GM19025 (cell line): ENCODE data around the gene IDE.
"Not testable (repeated sequence)": the region's sequence is repeated elsewhere in the genome, so short reads cannot be mapped to it uniquely, and the experiment has no call there.

Source experiments
- ATAC-seq: cut with Tn5 transposase; IDR thresholded peaks from one replicate; pipeline ENCODE4 v1.9.1; 2021; ENCODE audit warnings: mild to moderate bottlenecking, low read depth, moderate library complexity; ENCODE audit not compliant: unreplicated experiment

Gene IDE

GRCh38 chr10:92502296-92502808 is 71.5 kb downstream of the IDE start:
- no peak for ATAC-seq

DNA sequence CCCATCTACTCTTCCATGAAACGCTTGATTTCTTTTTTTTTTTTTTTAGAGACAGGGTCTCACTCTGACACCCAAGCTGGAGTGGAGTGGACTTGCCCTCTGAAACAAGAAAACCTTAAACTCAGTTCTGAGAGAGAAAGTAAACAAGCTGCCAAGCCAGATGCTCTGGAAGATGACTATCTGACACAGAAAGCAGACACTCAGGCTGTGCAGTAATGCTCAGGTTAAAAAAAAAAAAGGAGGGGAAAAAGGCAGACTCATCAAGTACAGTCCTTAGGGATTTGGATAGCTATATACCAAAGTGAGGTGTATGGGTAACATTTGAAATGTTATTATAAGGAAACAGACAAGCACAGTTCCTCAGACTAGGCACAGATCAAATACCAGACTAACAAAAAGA is 80.5 kb downstream of the IDE start:
- no peak for ATAC-seq

DNA sequence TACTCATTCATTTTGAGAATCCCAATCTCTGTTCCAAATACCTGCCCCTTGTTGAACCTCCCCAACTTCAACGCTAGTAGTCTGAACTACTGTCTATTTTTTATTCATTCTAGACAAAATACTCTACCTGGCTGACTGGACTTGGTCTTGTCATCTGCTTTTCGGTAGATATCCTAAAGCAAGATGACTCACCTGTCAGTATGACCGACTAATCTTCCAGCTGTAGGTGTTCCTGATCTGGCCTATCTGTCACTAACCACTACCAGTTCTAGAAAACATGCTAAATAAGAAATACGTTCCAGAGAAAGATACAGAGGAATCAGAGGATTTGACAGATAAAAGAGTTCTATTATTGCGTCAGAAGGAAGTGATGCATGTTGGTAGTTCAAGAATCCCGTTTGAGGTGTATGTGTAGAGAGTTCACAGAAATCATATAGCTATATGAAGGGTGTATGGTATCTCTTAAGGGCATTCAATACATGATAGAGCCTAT is 81.1 kb downstream of the IDE start:
- ATAC-seq: no peak

- no peak for ATAC-seq
Measured at GRCh38 chr10:92490387-92490786, 83.5 kb downstream of the IDE start.

- no peak for ATAC-seq
Measured at GRCh38 chr10:92486637-92487036, 87.3 kb downstream of the IDE start.

GRCh38 chr10:92483539-92483938 is 90.4 kb downstream of the IDE start:
- ATAC-seq: no peak

DNA sequence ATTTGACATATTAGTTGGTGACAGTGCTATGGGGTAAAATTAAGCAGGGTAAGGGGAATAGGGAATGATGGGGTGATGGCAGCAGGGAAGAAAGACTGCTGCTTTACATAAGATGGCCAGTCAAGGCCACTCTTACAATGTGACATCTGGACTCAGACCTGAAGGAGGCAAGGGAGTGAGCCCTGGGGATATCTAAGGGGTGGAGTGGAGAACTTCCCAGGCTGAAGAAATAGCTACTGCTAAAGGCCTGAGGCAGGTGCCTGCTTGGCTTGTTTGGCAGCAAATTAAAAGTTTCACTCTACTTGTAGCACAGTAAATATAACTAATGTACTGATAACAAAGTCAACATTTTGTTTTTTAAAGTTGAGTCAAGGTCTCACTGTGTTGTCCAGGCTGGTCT is 93.5 kb downstream of the IDE start:
- no peak for ATAC-seq

DNA sequence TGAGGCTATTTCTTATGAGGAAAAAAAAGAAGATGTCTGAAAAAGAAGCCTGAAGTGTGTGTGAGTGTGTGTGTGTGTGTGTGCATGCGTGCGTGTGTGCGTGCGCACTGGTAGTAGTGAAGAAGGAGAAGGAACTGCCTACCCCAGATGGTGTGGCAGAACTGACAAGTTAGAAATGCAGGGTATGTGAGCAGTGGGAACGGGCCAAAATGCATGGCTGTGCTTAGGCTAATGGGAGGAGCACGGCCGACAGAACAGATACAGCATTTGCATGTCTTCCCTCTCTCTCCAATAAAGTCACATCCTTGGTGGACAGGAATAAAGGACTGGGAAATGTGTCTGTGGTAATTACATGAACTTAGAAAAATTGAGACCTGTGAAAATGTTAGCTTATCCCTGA is 94.3 kb downstream of the IDE start:
- no peak for ATAC-seq

DNA sequence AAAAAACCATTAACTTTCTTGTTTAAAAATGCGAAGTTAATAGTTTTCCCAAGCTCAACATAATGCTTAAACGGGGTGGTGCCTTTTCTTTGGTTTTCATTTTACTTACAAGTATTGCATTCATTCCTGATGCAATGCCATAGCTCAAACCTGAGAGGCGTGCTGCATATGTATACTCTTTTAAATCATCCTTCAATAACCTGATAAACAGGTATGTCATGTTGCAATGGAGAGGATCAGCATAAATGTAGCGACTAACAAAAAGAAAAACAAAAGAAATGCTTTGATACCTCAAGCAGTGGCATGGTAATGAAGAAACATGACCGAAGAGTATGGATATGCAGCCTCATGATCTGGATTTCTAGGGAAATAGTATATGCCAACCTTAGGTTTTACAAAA is 95.4 kb downstream of the IDE start:
- no peak for ATAC-seq

- no peak for ATAC-seq
Measured at GRCh38 chr10:92475357-92475868, 98.5 kb downstream of the IDE start.

DNA sequence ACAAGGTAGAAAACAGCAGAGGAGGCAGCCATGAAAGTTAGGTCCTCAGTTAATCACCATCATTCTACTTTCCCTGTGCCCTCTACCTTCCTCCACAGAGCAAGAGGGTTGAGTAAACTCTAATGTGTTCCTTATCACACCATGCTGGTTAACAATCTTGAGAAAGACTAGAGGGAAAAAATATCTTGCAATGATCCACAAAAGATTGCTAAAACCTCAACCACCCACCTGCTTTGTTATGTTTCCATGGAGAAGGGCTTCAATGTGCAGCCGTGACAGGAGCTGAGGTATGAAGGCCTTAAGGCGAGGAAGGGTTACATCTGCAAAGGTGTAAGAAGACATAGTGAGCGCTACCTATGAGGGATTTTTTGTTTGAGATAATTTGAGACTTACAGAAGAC is 103.9 kb downstream of the IDE start:
- ATAC-seq: no peak

DNA sequence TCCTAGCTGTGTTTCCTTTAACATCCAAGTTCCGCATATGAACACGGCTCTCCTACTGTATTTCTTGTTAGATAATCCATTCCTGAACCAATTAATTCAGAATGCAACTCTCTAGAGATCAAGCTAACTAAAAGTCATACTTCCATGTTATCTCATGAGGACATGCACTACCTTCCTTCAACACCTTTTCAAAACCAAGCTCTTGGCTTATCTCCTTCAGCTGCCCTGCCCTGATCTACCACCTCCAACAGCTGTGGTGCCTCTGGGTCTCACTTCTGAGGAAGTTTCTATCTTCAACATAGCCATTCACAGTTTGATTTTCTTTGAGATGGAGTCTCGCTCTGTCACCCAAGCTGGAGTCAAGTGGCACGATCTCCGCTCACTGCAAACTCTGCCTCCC is 109.5 kb downstream of the IDE start:
- ATAC-seq: no peak

DNA sequence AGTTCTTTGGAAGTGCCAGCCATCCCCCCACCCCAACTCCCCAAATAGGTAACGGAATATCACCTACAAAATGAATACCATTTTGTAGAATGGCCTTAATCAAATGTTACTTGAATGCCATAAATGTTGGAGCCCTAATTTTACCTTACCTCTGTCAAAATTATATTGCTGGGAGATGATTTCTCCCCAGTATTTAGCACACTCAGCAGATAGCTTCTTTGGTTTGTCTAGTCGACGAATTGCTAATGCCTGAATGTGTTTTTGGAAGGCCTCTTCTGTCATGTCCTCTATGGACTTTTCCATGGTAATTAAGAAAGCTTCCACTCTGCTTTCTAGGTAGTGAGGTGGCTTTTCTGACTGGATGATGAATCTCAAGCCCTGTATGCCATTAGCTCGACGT is 110.3 kb downstream of the IDE start:
- no peak for ATAC-seq

DNA sequence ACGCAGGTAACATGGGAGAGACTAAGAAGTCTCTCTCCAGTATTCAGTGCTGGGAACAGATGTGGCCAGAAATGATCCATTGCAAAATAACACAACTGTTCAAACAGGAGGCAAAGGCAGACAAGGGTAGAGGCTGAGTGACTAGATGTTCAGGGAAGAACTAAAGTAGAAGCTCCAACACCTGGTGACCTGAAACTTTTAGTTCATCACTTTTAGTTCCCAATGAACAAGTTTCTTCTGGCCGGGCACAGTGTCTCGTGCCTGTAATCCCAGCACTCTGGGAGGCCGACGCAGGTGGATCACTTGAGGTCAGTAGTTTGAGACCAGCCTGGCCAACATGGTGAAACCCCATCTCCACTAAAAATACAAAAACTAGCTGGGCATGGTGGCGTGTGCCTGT is 118.9 kb downstream of the IDE start:
- ATAC-seq: not testable (repeated sequence)

- ATAC-seq: no peak
Measured at GRCh38 chr10:92452313-92452712, 121.6 kb downstream of the IDE start.

- no peak for ATAC-seq
Measured at GRCh38 chr10:92451431-92451830, 122.5 kb downstream of the IDE start.

DNA sequence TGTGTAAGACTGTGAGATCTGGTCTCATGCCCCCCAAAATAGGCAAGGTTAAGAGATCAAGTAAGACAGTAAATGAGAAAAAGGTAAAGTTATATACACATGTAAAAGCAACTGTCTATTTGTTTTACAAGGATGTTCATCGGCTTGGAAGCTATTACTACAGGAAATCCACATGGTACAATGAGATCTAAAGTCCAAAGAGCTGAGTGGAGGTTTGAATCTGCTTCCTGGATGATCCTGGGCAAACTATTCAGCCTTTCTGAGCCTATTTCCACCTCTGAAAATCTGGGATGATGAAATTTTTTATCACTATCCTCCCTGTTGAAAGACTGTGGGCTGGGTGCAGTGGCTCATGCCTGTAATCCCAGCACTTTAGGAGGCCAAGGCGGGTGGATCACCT is 123.0 kb downstream of the IDE start:
- ATAC-seq: no peak

GRCh38 chr10:92440578-92440977 is 133.3 kb downstream of the IDE start:
- no peak for ATAC-seq

GRCh38 chr10:92438220-92438619 is 135.7 kb downstream of the IDE start:
- ATAC-seq: no peak

- no peak for ATAC-seq
Measured at GRCh38 chr10:92436611-92437010, 137.3 kb downstream of the IDE start.

GRCh38 chr10:92436065-92436464 is 137.8 kb downstream of the IDE start:
- not testable (repeated sequence) for ATAC-seq

DNA sequence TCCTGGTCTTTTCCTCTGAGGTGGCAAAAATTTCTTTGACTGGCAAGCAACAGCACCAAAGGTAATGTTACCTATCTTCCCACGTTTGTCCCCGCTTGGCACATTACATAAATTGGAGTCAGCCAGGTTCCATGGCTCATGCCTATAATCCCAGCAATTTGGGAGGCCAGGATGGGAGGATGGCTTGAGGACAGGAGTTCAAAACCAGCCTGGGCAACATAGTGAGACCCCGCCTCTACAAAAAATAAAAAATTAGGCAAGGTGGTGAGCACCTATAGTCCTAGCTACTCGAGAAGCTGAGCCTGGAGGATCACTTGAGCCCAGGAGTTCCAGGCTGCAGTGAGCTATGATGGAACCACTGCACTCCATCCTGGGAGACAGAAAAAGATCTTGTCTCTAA is 139.5 kb downstream of the IDE start:
- ATAC-seq: no peak

- no peak for ATAC-seq
Measured at GRCh38 chr10:92432596-92432995, 141.3 kb downstream of the IDE start.
